Subcutaneous adipose tissue (tissue), 4 donors: ENCODE measurements around the gene LARGE1. TPM values are rescaled to one million over a fixed set of nuclear protein-coding genes. Genes with fewer than 3 reads are reported as not detected.

Source experiments
- total RNA-seq, 4 donors: library from RNA; depleted of rRNA; stranded (reverse); fragments of >200 nt; gene quantifications; one replicate each; pipeline ENCODE4 v1.1.0, GENCODE V29; 2016
- TF ChIP-seq, protein P1 (sequence below): fragments of 450-650 bp; IDR thresholded peaks from one replicate; pipeline ENCODE4 v1.5.1; 2016; ENCODE audit warnings: low read depth, mild to moderate bottlenecking, control low read depth, antibody characterized with exemption, moderate library complexity

LARGE1 gene
- total RNA-seq, 4 donors from 2014 or later = 19.4 to 28.8 (median 22.1) TPM

DNA sequence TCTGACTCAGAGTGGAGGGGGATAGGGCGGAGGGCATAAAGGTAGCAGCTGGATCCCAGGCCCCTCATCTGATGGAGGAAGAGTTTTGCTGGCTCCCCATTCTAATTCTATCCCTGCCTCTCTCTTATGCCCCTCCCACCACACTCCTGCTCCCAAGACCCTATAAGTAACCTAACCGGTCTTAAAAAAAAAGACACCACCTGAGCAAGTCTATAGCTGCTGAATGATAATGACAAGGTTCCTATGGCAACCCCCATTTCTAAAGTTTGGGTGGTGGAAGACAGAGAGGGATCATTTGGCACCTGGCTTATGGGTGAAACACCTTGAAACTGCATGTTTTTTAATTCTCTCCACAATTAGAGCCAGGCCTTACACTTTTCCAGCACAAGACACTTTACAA, 69.6 kb downstream of the LARGE1 start:
- TF ChIP-seq, protein P1, sequence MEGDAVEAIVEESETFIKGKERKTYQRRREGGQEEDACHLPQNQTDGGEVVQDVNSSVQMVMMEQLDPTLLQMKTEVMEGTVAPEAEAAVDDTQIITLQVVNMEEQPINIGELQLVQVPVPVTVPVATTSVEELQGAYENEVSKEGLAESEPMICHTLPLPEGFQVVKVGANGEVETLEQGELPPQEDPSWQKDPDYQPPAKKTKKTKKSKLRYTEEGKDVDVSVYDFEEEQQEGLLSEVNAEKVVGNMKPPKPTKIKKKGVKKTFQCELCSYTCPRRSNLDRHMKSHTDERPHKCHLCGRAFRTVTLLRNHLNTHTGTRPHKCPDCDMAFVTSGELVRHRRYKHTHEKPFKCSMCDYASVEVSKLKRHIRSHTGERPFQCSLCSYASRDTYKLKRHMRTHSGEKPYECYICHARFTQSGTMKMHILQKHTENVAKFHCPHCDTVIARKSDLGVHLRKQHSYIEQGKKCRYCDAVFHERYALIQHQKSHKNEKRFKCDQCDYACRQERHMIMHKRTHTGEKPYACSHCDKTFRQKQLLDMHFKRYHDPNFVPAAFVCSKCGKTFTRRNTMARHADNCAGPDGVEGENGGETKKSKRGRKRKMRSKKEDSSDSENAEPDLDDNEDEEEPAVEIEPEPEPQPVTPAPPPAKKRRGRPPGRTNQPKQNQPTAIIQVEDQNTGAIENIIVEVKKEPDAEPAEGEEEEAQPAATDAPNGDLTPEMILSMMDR = no peak

DNA sequence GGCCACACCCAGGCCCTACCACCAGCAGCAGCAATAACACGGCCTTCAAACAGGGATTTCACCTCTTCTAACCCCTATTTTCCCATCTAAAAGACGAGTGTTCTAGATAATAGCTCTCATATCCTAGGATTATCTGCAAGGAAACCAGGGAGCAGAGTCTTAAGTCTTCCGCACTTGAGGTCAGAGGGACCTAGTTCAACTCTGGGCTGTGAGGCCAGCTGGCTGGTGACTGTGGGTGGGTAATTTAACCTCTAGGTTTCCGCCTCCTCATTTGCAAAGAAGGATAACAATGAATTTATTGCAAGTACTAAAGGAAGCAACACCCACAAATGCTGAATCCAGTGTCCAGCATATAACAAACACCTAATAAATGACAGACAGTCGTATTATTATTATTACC, 70.1 kb downstream of the LARGE1 start:
- TF ChIP-seq, protein P1 = no peak

DNA sequence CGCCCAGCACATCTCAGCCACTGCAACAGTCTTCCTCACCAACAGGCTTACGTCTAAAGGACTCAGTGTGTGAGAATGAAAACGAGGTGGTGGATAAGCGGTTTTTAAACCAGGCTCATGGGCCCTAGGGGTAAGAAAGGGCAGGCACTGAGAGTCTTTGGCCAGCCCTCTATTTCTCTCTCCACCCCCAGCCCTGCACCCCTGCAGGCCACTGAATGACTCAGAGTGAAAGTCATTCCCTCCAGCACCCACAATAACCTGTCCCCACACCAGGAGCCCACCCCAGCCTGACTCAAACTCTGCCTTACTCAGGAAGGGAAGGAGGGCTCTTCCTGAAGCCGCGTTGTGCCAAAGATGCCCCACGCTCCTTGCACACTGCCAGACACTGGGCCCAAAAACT, 72.0 kb downstream of the LARGE1 start:
- TF ChIP-seq, protein P1 = no peak

DNA sequence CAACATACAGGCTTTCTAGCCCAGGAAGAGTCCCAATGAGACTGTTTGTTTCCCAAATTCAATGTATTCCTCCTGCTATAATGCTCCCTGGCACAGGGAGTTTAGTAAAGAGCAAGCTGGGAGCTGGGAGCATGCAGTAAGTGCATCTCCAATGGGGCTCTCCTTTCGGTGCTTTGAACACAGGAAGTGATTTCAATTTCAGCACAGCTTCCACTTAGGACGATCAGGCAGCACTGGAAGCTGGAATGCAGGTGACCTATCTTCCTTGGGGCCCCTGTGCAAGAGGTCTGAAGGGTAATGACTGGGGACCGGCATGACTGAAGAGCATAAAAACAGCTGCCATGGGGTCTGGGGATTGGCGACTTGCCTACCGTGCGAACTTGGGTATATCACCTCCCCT, 76.0 kb downstream of the LARGE1 start:
- TF ChIP-seq, protein P1 = no peak

DNA sequence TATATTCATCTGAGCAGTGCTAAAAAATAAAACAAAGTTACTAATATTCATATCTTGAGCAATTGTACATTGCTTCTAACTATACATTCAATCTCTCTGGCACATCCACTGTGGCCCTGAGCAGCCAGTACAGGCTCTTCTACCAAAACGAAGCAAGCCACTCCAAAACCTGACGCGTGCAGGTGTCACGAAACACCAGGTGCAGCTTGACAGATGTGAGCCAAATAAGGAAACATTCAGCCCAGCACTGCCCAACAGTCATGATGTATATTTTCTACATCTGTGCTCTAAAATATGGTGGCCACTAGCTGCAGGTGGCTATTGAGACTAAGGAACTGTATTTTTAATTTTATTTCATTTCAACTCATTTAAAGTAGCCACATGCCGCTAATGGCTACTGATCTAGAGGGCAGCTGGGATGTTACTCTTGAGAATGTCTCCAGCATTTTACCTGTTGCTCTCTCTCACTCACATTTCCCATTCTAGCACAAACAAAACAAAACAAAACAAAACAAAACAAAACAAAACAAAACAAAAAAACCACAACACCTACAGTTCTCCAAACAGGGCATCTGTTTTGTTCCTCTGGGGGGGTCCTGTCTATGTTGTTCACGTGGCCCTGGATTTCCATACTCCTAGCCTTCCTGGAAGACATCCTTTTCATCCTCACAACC, 77.7 kb downstream of the LARGE1 start:
- TF ChIP-seq, protein P1 = no peak

DNA sequence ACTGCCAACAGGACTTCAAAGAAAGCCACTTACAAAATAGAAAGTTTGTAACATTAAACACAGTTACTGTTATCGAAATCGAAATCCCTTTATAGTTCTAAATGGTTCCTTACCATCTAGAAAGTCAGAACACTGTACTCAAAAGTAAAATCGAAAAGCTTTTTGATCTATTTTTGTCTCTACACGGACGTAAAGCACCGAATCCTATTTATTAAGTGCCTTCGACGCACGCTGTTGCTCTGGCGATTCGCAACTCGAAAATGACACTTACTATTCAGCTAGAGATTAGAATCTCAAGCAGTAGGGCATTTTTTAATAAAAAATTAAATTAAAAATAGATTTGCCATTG, 78.3 kb downstream of the LARGE1 start:
- TF ChIP-seq, protein P1 = no peak

DNA sequence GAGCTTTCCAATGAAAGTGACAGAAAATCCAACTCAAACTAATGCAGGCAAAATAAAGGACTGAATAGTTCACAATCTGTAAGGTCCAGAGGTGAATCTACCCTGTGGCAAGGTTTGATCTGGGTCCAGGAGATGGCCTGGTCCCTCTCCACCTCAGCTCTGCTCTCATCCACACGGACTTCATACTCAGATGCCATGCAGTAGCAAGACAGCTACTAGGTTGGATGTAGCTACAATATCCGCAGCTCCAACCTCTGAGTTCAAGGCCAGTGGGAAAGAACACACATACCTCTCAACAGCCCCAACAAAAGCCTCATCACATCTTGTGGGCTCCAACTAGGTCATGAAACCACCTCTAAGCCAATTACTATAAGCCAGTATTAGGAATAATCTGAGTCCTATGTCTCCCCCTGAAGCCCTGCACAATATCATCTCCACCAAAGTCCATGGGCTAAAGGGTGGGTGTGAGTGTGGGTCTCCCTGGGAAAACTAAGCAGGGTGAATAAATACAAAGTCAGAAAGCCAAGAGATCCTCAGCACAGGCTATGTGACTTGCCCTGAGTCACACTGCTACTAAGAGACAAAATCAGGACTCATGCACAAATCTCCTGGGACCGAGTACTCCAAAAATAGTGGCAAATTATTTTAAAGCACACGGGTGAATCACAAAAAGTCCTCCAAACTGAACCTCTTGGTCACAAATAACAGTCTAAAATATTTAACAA, 78.8 kb downstream of the LARGE1 start:
- TF ChIP-seq, protein P1 = no peak
